Uterus (tissue), 4 donors: ENCODE measurements around the gene PLBD2. TPM values are rescaled to one million over a fixed set of nuclear protein-coding genes. Genes with fewer than 3 reads are reported as not detected.

ENCODE experiments used
- DNase-seq, 2 donors: peaks; one replicate each; pipeline ENCODE4 v3.0.0-alpha.2; 2019 to 2020
- H3K27ac ChIP-seq, 2 donors: fragments of 200-600 bp; sonication (generic); 1 replicate in 1 of 2; 2 replicates in 1 of 2; pipeline ENCODE4 v1.5.1; 2016 to 2018
- H3K27me3 ChIP-seq, 2 donors: fragments of 200-600 bp; sonication (generic); one replicate each; pipeline ENCODE4 v1.5.1; 2018 to 2019; ENCODE audit warnings: control low read depth in 1 of 2
- H3K36me3 ChIP-seq, 2 donors: fragments of 200-600 bp; sonication (generic); one replicate each; pipeline ENCODE4 v1.5.1; 2019; ENCODE audit warnings: control low read depth in 1 of 2
- H3K4me1 ChIP-seq, 2 donors: fragments of 200-600 bp; sonication (generic); one replicate each; pipeline ENCODE4 v1.5.1; 2018 to 2019; ENCODE audit warnings: control low read depth in 1 of 2
- H3K4me3 ChIP-seq, 2 donors: fragments of 200-600 bp; sonication (generic); 1 replicate in 1 of 2; 2 replicates in 1 of 2; pipeline ENCODE4 v1.5.1; 2018 to 2019; ENCODE audit warnings: mild to moderate bottlenecking in 1 of 2
- H3K9me3 ChIP-seq, 2 donors: fragments of 200-600 bp; sonication (generic); one replicate each; pipeline ENCODE4 v1.5.1; 2019; ENCODE audit warnings: control low read depth in 1 of 2
- POLR2A ChIP-seq, 2 donors: fragments of 450-650 bp; IDR thresholded peaks; one replicate each; pipeline ENCODE4 v1.6.1; 2016; ENCODE audit warnings: antibody characterized with exemption in 2 of 2, mild to moderate bottlenecking in 1 of 2, moderate library complexity in 1 of 2
- intact Hi-C: fragments of 100-400 bp; cut with DNase I; formaldehyde crosslinking; loops from one replicate; pipeline ENCODE4 v1.15.1; 2023; ENCODE audit warnings: low total_unique reads
- total RNA-seq, 4 donors: library from RNA; depleted of rRNA in 3 of 4; stranded (reverse); fragments of >200 nt in 3 of 4; gene quantifications; one replicate each; pipeline versions ENCODE4 v1.1.0 to v1.2.4, GENCODE V29; 2014 to 2023
- TF ChIP-seq, protein P1 (sequence below), 4 experiments: fragments of 200-600 bp in 2 of 4; fragments of 450-650 bp in 2 of 4; sonication (generic) in 2 of 4; IDR thresholded peaks; one replicate each; pipeline ENCODE4 v1.5.1; 2016 to 2019; ENCODE audit warnings: antibody characterized with exemption in 4 of 4, mild to moderate bottlenecking in 2 of 4, moderate library complexity in 1 of 4
- donor health status: DM: yes; HTN: yes; CAD: no.

Gene PLBD2
- total RNA-seq, 4 donors from 2014 or later = 20.7 to 38.6 (median 29.8) TPM

DNA sequence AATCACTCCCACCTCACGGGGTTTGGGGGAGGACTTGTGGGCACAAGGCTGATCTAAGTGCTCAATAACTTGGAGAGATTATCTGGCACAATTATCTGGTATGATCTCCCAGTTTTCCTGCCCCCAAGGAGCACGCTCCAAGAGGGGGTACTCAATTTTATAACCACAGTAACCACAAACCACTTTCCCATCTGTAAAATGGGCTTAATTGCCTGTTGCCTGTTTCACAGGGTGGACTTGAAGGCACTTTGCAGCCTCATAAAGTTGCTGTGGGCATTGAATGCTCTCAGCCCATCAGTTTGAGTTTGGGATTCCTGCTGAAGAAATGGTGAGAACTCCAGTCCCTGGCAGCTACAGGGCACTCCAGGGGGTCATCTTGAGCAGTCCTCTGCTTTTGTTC lies 27.9 kb upstream of the PLBD2 start:
- H3K9me3 ChIP-seq = no peaks in the 10 kb centered on the region
- no peaks in the 10 kb centered on the region for H3K4me1 ChIP-seq
- H3K27ac ChIP-seq = no peak overlapping the region
- TF ChIP-seq, protein P1, sequence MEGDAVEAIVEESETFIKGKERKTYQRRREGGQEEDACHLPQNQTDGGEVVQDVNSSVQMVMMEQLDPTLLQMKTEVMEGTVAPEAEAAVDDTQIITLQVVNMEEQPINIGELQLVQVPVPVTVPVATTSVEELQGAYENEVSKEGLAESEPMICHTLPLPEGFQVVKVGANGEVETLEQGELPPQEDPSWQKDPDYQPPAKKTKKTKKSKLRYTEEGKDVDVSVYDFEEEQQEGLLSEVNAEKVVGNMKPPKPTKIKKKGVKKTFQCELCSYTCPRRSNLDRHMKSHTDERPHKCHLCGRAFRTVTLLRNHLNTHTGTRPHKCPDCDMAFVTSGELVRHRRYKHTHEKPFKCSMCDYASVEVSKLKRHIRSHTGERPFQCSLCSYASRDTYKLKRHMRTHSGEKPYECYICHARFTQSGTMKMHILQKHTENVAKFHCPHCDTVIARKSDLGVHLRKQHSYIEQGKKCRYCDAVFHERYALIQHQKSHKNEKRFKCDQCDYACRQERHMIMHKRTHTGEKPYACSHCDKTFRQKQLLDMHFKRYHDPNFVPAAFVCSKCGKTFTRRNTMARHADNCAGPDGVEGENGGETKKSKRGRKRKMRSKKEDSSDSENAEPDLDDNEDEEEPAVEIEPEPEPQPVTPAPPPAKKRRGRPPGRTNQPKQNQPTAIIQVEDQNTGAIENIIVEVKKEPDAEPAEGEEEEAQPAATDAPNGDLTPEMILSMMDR (IDR thresholded peaks at IDR 0.05) = no peak
- TF ChIP-seq POLR2A (IDR thresholded peaks at IDR 0.05) = no peak
- no peak for DNase-seq
- H3K27me3 ChIP-seq = no peaks in the 10 kb centered on the region
- H3K4me3 ChIP-seq = no peak overlapping the region
- no peaks in the 10 kb centered on the region for H3K36me3 ChIP-seq
- intact Hi-C loops = no loop called here

DNA sequence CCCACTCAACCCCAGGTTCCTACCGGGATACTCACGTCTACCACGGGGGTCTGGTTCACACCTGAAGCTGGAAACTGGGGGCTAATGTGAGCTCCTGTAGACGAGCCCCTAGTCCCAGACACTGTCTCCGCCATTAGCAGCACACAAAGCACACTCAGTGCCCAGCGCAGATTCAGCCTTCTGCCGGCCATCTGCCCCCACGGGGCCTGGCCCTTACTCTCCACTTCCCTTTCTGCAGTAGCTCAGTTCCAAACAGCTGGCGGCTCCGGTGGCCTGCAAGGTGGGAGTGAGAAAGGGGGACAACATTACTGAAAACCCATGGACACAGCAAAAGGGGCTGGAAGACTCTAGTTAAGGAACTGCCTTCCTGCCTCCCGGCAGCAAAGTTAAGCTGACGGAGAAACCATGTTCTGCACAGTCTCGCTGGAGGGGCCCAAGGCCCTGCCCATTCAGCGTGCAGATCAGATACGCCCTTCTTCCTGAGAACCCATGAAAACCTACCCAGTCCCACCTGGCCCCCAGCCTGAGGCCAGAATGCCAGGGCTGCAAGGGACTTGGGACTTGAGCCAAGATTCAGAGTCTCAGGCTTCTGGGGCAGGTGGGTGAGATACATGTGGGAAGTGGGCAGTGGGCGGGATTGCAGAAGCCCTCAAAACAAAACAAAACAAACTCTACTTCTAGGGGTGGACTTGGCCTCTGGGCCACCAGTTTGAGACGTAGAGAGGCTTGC lies 25.5 kb upstream of the PLBD2 start:
- H3K9me3 ChIP-seq = no peaks in the 10 kb centered on the region
- no peaks in the 10 kb centered on the region for H3K4me1 ChIP-seq
- TF ChIP-seq, protein P1 (IDR thresholded peaks at IDR 0.05) = no peak
- no peak for TF ChIP-seq POLR2A (IDR thresholded peaks at IDR 0.05)
- no peaks in the 10 kb centered on the region for H3K36me3 ChIP-seq
- no peaks in the 10 kb centered on the region for H3K27me3 ChIP-seq
- DNase-seq = no peak
- intact Hi-C loops = no loop called here
- peak overlapping the region in 1 of 2 donors; percentile 82 for H3K4me3 ChIP-seq
- H3K27ac ChIP-seq = peak overlapping the region in 1 of 2 donors; percentile 15

GRCh38 chr12:113333418-113333750 lies 25.0 kb upstream of the PLBD2 start:
- no peaks in the 10 kb centered on the region for H3K27me3 ChIP-seq
- peak overlapping the region in 1 of 2 donors; percentile 15 for H3K27ac ChIP-seq
- H3K36me3 ChIP-seq = no peaks in the 10 kb centered on the region
- no peaks in the 10 kb centered on the region for H3K9me3 ChIP-seq
- H3K4me3 ChIP-seq = peak overlapping the region in 1 of 2 donors; percentile 82
- no peaks in the 10 kb centered on the region for H3K4me1 ChIP-seq
- TF ChIP-seq POLR2A (IDR thresholded peaks at IDR 0.05) = no peak
- TF ChIP-seq, protein P1 (IDR thresholded peaks at IDR 0.05) = no peak
- intact Hi-C loops = no loop called here
- no peak for DNase-seq

DNA sequence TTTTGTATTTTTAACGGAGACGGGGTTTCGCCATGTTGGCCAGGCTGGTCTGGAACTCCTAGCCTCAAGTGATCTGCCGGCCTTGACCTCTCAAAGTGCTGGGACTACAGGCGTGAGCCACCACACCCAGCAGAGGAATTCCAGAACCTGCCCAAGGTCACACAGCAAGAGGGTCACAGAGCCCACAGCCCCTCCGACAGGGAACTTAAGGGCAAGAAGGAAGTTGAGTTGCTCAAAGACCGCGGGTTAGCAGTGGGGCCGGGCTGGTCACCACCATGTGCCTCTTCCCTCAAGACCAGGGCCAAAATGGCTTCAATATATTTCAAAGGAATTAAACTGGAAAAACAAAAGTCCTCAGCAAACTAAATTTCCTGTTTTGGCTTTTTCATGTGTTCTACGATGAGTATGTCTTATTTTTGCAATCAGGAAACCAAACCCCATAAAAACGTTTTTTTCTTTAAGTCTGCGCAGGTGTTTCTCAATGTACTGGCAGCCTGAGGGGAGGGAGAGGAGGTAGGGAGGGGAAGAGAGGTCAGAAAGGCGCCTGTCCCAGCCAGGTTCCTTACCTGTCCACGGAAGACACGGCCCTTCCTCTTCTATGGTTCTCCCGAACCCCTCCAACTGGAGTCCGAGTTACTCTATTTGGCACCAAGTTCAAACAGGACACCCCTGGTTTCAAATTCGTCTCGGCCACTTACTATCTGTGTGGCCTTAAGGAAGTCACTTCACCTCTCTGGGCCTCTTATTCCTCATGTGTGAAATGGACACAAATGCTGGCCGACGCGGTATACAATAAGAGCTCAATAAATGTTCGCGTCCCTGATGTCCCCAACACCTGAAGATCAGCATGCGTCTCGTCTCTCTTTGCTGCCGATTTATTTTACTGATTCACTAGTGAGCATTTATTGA lies 24.3 kb upstream of the PLBD2 start:
- no peak for TF ChIP-seq POLR2A (IDR thresholded peaks at IDR 0.05)
- TF ChIP-seq, protein P1 (IDR thresholded peaks at IDR 0.05) = no peak
- H3K36me3 ChIP-seq = no peaks in the 10 kb centered on the region
- peak overlapping the region; percentile 71 to 82 for H3K4me3 ChIP-seq
- H3K4me1 ChIP-seq = no peaks in the 10 kb centered on the region
- H3K27ac ChIP-seq = peak overlapping the region; percentile 58 to 74
- H3K9me3 ChIP-seq = no peaks in the 10 kb centered on the region
- H3K27me3 ChIP-seq = no peaks in the 10 kb centered on the region
- DNase-seq = no peak
- intact Hi-C loops = no loop called here
